Hematopoietic multipotent progenitor cell (in vitro differentiated cells): ENCODE data around the gene PARD3. TPM values are rescaled to one million over a fixed set of nuclear protein-coding genes. Genes with fewer than 3 reads are reported as not detected.

Source experiments
- DNase-seq, 3 donors: peaks; one replicate each; pipeline ENCODE4 v3.0.0-alpha.2; 2011 to 2015; ENCODE audit warnings: low read depth in 2 of 3, low spot score in 2 of 3
- total RNA-seq: library from RNA; depleted of rRNA; stranded (reverse); fragments of >200 nt; gene quantifications from one replicate; pipeline ENCODE4 v1.2.3, GENCODE V29; 2012

PARD3 gene
- total RNA-seq, 1 donor, result 3.2 TPM

GRCh38 chr10:34104829-34105572, 710.1 kb downstream of the PARD3 start:
- DNase-seq, result no peak

DNA sequence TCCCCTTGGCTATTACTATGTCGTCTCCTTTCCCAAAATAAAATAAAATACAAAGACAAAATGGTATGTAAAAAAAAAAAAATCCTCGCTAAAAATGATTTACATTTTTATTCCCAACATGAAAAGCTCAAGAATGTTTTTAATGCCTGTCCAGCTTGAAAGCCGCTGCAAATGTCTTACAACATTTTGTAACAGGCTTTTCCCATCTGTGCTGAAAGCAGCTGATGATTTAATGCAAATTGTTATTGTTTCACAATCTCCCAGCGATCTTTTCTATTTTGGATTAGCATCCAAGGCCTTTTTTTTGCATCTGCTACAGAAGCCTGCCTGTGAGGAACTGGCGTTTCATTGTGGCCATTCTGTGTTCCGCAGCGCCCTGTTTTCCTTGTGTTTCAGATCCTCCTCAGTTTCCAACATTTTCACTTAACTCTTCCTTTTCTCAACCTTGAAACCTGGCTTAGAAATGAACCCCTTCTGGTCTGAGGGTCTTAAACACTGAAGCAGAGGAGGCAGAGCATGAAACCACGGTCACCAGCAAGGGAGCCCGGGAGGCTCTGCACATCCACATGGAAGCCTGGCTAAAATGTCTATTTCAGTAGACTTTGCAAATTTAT, 712.1 kb downstream of the PARD3 start:
- DNase-seq, result no peak

DNA sequence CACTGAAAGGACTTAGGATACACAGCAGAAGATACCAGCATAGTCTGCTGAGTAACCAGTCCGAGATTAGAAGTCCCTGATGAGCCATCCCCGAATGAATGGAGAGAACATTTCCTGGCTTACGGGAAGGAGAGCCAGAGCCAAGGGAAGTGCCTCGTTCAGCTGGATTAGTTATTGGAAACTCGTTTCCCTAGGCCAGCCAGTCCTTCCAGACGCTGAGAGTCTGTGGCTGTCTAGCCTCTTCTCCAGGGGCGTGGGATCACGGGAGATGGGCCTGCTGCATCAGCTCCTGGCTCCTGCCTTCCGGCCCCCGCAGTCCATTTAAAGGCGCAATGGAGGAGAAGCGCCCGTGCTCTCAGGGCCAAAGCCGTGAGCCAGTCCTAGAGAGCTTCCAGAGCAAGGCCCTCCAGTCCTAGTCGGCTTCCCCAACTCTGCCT, 712.8 kb downstream of the PARD3 start:
- DNase-seq, result no peak

DNA sequence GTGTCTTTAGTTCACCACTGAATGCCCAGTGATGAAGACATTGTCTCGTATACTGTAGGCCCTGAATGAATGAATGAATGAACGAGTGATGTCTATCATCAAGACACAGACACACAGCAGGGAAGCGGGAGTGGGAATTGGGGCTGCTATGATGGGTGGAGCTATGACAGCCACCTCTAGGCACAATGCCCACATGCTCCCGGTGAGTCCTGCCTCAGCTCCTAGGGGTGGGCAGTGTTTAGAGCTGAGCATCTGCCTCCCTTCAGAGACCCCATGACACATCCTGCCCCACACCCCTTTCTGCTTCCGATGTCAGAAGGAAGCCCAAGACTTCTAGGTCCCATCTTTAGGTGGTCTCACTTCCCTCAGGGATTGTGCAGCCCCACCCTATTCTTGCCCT, 714.1 kb downstream of the PARD3 start:
- no peak for DNase-seq

DNA sequence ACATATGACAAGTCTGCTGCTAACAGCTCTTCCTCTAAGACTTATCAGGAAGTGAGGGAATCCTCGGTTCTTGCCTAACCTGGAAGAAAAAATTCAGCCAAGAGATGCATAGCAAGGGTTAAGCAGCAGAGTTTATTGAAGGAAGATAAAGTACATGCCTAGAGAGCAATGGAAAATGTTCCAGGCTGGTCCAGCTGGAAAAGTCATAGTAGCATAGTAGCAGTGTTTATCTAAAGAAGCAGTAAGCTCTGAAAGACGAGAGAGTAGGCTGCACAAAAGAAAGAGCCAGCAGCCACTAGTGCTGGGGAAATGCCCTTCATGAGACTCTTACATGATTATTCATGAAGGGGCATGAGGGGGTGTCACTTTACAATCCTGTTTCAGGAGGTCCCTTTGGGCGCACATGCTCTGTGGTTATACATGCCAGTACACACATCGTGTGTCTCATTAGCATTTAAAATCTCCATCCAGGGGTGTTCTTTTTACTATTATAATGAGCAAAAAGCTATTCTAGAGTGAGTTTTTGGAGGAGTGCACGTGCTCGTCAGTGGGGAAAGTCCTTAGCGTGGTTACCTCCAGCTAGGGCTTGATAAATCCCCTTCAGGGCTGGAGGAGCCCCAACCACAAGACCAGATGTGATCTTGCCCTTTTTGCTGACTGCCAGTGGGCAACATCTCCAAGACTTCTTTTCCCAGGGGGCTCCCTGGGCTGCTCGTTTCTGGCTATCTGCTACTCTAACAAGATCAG, 716.1 kb downstream of the PARD3 start:
- DNase-seq, result no peak

DNA sequence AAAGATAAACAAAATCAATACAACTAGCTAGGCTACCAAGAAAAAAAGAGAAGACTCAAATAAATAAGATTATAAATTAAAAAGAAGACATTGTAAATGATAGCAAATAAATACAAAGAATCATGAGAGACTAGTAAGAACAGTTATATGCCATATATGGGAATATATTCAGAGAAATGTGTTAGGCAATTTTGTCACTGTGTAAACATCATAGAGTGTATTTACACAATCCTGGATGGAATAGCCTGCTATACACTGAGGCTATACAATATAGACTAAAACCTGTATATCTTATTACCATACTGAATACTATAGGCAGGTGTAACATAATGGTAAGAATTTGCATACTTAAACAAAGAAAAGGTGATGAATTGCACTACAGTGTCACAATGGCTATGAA, 717.4 kb downstream of the PARD3 start:
- no peak for DNase-seq

GRCh38 chr10:34094961-34095360, 720.1 kb downstream of the PARD3 start:
- DNase-seq, result peak in 1 of 3 donors; percentile 2

- no peak for DNase-seq
Measured at GRCh38 chr10:34094146-34094696, 720.9 kb downstream of the PARD3 start.

GRCh38 chr10:34092891-34093290, 722.2 kb downstream of the PARD3 start:
- no peak for DNase-seq

DNA sequence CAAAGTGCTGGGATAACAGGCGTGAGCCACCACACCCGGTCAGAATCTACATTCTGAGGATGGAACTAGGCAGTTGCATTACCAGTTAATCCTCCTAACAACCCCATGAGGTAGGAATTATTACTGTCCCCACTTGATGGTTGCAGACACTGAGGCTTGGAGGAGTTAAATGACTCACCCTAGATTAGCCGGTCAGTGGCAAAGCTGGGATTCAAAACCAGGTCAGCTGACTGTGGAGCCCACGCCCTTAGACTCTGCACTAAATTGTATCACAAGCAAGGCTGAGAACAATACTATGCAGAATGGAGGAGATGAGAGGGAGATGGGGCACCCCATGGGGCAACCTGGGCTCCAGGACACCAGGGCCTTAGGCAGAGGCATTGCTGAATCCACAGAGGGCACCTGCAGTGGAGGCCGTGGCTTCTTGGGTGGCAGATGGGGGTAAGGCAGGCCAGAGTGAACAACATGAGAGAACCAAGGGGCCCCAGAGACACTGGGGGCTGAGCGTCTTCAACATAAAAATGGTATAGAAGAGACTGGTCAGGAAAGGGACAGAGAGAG, 723.4 kb downstream of the PARD3 start:
- DNase-seq, result no peak

DNA sequence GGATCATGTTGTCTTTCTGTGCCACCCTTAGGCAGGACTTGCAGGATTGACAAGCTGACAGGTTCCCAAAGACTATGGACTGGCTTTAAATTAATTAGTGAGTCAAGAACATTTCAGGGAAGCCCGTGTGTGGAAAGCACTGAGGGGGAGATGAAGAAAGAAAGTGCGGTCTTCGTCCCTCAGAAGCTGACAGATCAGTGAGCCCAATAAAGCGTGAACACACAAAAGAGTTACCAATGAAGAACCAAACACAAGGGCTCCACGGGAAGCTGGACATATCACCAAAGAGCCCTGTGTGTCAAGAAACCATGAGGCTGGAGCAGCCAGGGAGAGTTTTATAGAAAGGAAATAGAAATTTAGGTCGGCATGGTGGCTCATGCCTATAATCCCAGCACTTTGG, 725.8 kb downstream of the PARD3 start:
- DNase-seq, result no peak

- no peak for DNase-seq
Measured at GRCh38 chr10:34088208-34088794, 726.8 kb downstream of the PARD3 start.

DNA sequence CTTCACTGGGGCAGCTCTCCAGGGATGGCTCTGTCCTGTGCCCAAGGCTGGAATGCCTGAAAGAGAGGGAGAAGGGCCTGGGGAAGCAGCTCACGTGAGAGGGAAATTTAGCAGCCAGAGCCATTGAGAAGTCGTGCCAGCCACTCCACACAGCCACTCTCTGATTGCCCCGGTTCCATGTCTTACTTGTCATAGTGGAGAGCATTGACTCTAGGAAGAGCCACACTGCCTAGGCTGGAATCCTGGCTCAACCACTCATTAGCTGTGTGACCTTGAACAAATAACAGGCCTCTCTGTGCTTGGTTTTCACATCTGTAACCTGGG, 728.0 kb downstream of the PARD3 start:
- DNase-seq, result no peak

DNA sequence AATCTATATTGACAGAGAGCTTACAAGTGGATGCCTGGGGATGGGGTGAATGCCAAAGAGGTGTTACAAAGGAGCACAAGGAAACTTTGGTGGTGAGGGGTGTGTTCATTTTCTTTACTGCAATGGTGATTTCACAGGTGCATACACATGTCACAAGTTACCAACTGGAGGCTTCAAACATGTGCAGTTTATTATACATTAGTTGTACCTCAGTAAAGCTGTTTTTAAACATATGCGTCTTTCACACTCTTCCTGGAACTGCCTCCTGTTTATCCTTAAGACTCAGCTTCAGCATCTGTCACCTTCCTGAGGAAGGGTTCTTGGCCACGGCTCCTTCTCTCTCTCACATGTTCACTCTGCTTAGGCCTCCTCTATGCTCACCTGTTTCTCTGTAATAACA, 731.5 kb downstream of the PARD3 start:
- DNase-seq, result no peak

GRCh38 chr10:34081948-34082347, 733.1 kb downstream of the PARD3 start:
- no peak for DNase-seq

DNA sequence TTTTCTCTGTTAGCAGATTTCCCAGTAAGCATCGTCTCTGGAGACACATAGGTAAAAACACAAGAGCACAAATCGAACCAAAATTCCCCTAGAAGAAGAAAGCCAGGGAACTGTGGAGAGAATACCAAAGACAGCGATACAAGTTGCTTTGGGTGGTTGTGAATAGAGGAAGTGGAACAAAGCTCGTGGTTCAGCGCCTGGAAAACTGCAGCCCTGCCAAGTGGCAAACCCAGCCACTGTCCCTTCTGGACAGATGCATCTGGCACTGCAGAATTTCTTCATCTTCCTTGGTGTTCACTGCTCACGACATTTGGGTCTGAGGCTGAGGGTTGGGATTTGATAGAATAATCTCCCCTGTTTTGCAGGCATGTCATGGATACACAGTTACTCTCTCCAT, 733.8 kb downstream of the PARD3 start:
- DNase-seq, result no peak

DNA sequence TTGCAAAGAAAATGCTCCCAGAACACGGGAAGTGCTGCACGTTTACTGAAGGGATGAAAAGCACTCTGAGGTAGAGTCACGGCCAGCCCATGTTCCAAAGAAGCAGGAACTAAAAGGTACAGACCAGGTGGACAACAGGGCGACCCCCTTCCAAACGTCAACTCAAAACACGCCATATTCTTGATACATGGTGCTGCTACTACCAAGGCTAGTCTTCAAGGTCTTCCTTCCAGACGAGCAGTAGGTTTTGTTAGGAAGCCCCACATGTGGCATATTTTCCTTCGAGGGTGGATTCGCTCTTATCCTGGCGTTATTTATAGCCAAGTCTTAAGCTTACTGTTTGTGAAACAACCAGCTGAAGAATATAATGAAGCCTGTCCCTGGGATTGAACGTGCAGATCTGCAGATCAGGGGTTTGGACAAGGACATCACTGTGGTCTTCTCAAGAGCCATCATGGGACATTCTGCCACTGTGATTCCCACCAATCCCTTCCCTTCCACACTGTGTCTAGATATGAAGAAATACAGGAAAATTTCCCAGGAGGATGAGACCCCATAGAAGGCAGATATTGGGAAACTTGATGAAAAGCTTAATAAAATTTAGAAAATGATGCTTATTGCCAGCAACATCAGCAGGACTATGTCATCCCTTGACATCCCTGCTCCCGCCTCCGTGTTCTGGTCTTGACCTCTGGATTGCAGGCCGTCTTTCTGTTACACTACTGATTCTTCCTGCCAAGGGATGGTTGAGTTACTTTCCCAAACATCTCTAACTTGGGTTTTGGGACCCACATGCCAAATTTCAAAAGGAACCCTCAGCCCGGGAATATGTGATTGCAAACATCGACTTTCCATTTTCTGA, 734.4 kb downstream of the PARD3 start:
- DNase-seq, result no peak

- DNase-seq, result no peak
Measured at GRCh38 chr10:34079702-34080484, 735.2 kb downstream of the PARD3 start.

DNA sequence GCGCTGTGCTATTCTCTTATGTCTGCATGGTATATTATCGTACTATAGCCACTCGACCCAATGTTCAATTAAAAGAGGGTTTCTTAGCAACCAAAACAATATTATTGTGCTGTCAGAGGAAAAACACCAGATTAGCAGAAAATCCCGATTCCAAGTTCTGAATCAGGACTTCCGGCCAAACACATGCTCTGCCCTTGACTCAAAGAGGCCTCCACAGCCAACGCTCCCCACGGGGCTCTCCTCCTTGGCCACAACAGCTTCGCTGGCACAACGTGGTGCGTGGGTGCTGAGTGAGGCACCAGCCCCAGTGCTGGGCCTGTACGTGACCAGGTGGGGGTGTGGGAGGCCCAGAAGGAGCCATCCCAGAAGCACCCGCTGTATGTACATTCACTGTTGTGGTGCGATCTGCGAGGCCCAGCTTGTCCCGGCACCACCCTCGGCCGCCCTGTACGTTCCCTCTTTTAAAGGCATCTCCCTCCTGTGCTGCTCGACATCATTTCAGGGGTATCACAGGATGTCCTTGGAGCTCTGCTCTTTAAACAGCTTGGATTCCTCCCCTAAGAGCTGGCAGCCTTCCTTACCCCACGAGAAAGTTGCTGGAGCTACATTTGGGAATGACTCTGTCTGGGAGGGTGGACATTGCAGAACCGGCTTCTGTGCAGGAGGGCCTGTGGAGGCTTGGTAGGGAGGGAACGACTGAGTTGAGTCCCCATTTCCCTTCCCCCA, 736.2 kb downstream of the PARD3 start:
- no peak for DNase-seq
